Endothelial cell of umbilical vein (primary cell): ENCODE measurements around the gene SMARCC1.

ENCODE experiments used
- CTCF ChIP-seq, 2 donors: IDR thresholded peaks; 1 replicate in 1 of 2; 2 replicates in 1 of 2; pipeline ENCODE4 v1.5.1; 2011; ENCODE audit warnings: low read length in 2 of 2, mild to moderate bottlenecking in 2 of 2, moderate library complexity in 2 of 2, control low read depth in 1 of 2, inconsistent platforms in 1 of 2, low read depth in 1 of 2; ENCODE audit not compliant: insufficient read depth in 1 of 2; ENCODE audit errors: extremely low read depth in 1 of 2
- EZH2 ChIP-seq: IDR thresholded peaks from 2 replicates; pipeline ENCODE4 v1.6.1; 2012; ENCODE audit warnings: borderline replicate concordance, low read depth, mild to moderate bottlenecking, moderate library complexity, low read length, inconsistent platforms; ENCODE audit not compliant: severe bottlenecking
- JUN ChIP-seq: IDR thresholded peaks from 2 replicates; pipeline ENCODE4 v1.6.1; 2011; ENCODE audit warnings: borderline replicate concordance, low read depth; ENCODE audit not compliant: insufficient read length, insufficient read depth
- MYC ChIP-seq: IDR thresholded peaks from one replicate; pipeline ENCODE4 v1.6.1; 2011; ENCODE audit warnings: mild to moderate bottlenecking, low read depth, low read length
- POLR2AphosphoS5 ChIP-seq: IDR thresholded peaks from 2 replicates; pipeline ENCODE4 v1.6.1; 2012; ENCODE audit warnings: low read depth, mild to moderate bottlenecking, control low read depth, low read length, moderate library complexity; ENCODE audit not compliant: insufficient read depth

- TF ChIP-seq CTCF (IDR thresholded peaks at IDR 0.05; ENCODE audit: extremely low read depth in 1 of 2, insufficient read depth in 1 of 2, low read depth in 1 of 2, low read length in 2 of 2): no peak
- no peak for TF ChIP-seq EZH2
- no peak for TF ChIP-seq JUN
- TF ChIP-seq POLR2AphosphoS5: no peak
- peak; percentile 38 for TF ChIP-seq MYC
These were observed 680 bp downstream of the SMARCC1 start for GRCh38 chr3:47780741-47781684.
